NCI-H1694 treated with DMSO at 0.1 percent for 48 hours (cell line): ENCODE data around the gene SIGLEC7.

ENCODE experiments used
- DNase-seq: peaks from one replicate; lab custom pipeline; 2025; lab: John Stamatoyannopoulos, UW

SIGLEC7 gene

GRCh38 chr19:51119101-51119500 is 23.0 kb upstream of the SIGLEC7 start:
- no peak for DNase-seq

- no peak for DNase-seq
These were observed 22.5 kb upstream of the SIGLEC7 start for GRCh38 chr19:51119611-51120010.

GRCh38 chr19:51120160-51120559 is 21.9 kb upstream of the SIGLEC7 start:
- DNase-seq: no peak

- DNase-seq: no peak
These were observed 20.8 kb upstream of the SIGLEC7 start for GRCh38 chr19:51121257-51121656.

GRCh38 chr19:51122112-51122981 is 19.8 kb upstream of the SIGLEC7 start:
- DNase-seq: no peak

- DNase-seq: no peak
These were observed 18.7 kb upstream of the SIGLEC7 start for GRCh38 chr19:51123381-51123800.

GRCh38 chr19:51123802-51124201 is 18.3 kb upstream of the SIGLEC7 start:
- no peak for DNase-seq

GRCh38 chr19:51124216-51124615 is 17.9 kb upstream of the SIGLEC7 start:
- no peak for DNase-seq

- DNase-seq: no peak
These were observed 17.4 kb upstream of the SIGLEC7 start, which contains the start of gene SIGLEC9 for GRCh38 chr19:51124729-51125128. Gene SIGLEC9, plus strand, starts transcription at chr19:51124906. Its CDS starts 69 bp downstream, at chr19:51124975.

GRCh38 chr19:51125421-51126075 is 16.6 kb upstream of the SIGLEC7 start:
- no peak for DNase-seq

- no peak for DNase-seq
These were observed 15.1 kb upstream of the SIGLEC7 start for GRCh38 chr19:51127032-51127431.

- no peak for DNase-seq
These were observed 14.3 kb upstream of the SIGLEC7 start for GRCh38 chr19:51127755-51128154.

- DNase-seq: no peak
These were observed 13.9 kb upstream of the SIGLEC7 start for GRCh38 chr19:51128227-51128626.

GRCh38 chr19:51129716-51130115 is 12.4 kb upstream of the SIGLEC7 start:
- no peak for DNase-seq

- DNase-seq: no peak
These were observed 10.1 kb upstream of the SIGLEC7 start for GRCh38 chr19:51131780-51132680.

GRCh38 chr19:51135004-51135403 is 7.1 kb upstream of the SIGLEC7 start:
- DNase-seq: no peak

GRCh38 chr19:51135986-51136762 is 5.9 kb upstream of the SIGLEC7 start:
- no peak for DNase-seq

GRCh38 chr19:51136851-51137551 is 5.1 kb upstream of the SIGLEC7 start:
- no peak for DNase-seq

- DNase-seq: no peak
These were observed 4.2 kb upstream of the SIGLEC7 start for GRCh38 chr19:51137792-51138425.

- no peak for DNase-seq
These were observed 3.5 kb upstream of the SIGLEC7 start for GRCh38 chr19:51138549-51138979.
